Stimulated activated CD8-positive, alpha-beta memory T cell treated with anti-CD3 and anti-CD28 coated beads, Interleukin-4, amount 100 ng/mL, for 48 hours (primary cell): ENCODE results near the gene ZNF76.

Source experiments
- DNase-seq: peaks from one replicate; pipeline ENCODE4 v3.0.0-alpha.2; 2020

Gene ZNF76

GRCh38 chr6:35259194-35259947 is at the start of gene ZNF76:
TSS of gene ZNF76 (plus strand) at chr6:35259735. CDS start at chr6:35281152, 21,417 bp downstream.
- peak; percentile 95 for DNase-seq

DNA sequence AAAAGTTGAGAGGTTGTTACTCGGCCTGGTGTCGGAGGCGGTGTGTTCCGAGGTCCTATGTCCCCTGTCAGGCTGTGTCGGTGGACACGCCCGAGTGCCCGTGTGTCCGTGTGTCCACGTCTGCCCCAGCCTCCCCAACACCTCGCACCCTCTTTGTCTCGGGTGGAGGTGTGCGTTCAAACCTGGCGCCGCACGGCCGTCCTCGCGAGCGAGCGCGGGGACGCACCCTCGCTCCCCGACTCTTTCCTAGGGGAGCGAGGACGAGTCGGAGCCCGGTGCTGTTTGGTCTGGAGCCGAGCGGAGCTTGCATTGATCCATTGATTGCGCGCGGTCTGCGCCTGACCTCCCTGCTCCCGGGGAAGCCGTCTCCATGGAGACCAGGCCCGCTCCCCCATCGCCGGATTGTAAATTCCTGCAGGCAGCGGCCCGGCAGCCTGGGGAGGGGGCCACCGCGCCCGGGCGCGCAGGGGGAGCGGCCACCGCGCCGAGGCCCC is 46.2 kb upstream of the ZNF76 start:
- no peak for DNase-seq

DNA sequence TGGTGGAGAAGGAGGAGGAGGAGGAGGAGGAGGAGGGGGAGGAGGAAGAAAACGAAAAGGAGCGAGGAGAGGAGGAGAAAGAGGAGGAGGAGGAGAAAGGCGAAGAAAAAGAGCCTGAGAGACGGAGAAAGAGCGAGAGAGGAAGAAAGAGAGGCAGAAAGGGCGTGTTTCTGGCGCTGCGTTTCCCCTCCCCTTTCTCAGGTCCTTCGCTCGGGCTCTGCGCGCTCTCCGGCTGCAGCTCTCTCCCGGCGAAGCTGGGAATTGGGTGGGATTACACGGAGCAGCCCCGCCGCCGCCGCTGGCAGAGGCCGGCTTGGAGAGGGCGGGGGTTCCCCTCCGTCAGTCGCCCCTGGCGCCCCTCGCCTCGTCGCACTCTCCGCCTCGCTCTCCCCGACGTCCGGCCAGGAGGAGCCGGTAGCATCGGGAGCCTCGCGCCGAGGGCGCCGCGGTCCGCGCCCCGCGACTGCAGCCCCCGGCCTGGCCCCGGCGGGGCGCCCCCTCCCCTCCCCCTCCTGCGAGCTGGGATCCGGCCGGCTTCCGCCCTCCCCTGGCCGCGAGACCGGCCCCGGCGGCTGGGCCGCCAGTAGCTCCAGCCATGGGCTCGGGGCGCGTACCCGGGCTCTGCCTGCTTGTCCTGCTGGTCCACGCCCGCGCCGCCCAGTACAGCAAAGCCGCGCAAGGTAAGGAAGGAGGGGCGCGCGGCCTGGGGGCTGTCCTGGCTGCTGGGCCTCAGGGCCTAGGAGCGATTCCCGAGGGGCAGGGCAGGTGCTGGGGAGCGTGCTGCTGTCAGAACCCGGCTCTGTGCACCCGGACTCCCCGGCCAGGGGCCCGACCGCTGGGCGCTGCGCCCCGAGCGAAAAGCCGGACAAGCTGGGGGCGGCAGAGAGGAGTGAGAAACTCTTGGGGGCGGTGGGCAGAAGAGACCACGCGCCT is 45.4 kb upstream of the ZNF76 start, which contains the start of gene SCUBE3:
TSS of gene SCUBE3 (plus strand) at position 133 of the 933 bp plus-strand sequence. CDS start at position 596, 463 bp downstream.
- DNase-seq: no peak

- no peak for DNase-seq
Observed at GRCh38 chr6:35214869-35215664, 44.5 kb upstream of the ZNF76 start.

GRCh38 chr6:35215665-35216411 is 43.7 kb upstream of the ZNF76 start:
- DNase-seq: no peak

- no peak for DNase-seq
Observed at GRCh38 chr6:35216412-35216732, 43.2 kb upstream of the ZNF76 start.

GRCh38 chr6:35216851-35217811 is 42.4 kb upstream of the ZNF76 start:
- no peak for DNase-seq

- no peak for DNase-seq
Observed at GRCh38 chr6:35218021-35218420, 41.5 kb upstream of the ZNF76 start.

DNA sequence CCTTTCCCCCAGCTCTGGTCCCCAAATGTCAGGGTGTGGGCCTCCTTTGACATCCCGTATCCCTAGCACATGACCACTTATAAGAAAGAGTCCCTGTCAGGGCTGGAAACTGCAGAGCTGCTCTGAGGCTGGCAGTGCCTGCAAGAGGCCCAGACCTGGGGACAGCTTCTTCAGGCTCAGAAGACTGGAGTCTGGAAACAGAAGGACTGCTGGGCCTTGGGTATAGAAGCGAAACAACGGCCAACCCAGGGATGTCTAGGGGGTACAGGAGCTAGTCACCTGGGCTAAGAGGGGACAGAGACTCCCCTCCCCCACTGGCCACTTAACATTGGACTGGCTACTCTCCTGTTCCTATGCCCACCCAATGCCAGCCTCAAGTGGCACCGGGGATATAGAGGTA is 41.1 kb upstream of the ZNF76 start:
- no peak for DNase-seq

GRCh38 chr6:35219683-35220326 is 39.7 kb upstream of the ZNF76 start:
- no peak for DNase-seq

- DNase-seq: no peak
Observed at GRCh38 chr6:35220711-35221110, 38.8 kb upstream of the ZNF76 start.

GRCh38 chr6:35223396-35223795 is 36.1 kb upstream of the ZNF76 start:
- no peak for DNase-seq

DNA sequence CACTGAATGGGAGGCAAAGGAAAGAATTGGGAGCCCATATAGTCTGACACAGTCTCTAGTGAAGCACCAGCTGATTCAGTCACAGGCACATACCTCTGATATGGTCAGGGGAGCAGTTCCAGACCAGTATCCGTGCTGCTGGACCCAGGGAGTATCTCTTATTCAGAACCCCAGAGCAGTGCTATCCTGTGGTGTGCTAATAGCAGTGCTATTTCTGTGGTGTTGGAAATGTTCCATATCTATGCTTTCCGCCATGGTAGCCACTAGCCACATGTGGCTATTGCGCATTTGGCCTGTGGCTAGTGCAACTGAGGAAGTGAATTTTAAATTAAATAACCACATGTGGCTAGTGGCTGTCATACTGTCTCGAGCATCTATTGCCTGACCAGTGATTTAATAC is 34.8 kb upstream of the ZNF76 start:
- DNase-seq: no peak

- no peak for DNase-seq
Observed at GRCh38 chr6:35228481-35228880, 31.1 kb upstream of the ZNF76 start.

DNA sequence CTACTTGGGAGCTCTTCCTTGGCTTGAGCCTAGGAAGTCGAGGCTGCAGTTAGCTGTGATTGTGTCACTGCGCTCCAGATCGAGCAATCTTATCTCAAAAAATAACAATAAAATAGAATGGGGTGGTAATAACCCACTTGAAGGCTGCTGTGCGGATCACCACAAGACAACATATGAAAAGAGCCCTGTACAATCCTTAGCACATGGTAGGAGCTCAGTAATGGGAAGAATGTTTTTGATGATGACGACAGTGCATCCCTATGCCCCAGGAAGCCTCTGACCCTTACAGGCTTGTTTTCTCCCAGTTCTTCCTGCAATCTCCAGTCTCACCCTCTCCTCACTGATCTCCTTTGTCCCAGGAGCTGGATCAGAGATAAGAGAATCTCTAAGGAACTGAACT is 30.2 kb upstream of the ZNF76 start:
- no peak for DNase-seq

- DNase-seq: no peak
Observed at GRCh38 chr6:35230498-35230897, 29.0 kb upstream of the ZNF76 start.

GRCh38 chr6:35230950-35231349 is 28.6 kb upstream of the ZNF76 start:
- no peak for DNase-seq

GRCh38 chr6:35231563-35231962 is 28.0 kb upstream of the ZNF76 start:
- DNase-seq: no peak

DNA sequence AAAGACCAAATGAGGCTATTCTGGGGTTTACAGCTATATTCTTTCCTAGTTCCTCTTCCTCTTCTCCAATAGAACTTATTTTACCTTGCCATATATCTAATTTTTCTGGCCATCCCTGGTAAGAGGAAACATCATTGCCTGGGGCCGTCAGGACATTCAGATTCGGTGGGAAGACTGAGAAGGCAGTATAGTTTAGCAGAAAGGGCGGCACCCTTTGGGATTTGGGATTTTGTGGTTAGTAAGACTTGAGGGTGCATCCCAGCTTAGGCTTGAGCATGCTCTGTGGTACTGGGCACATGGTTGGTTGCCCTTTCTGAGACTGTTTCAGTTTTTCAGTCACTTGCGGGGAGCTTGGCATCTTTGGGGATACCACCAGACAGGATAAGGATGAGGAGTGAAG is 24.6 kb upstream of the ZNF76 start:
- no peak for DNase-seq

GRCh38 chr6:35236223-35236622 is 23.3 kb upstream of the ZNF76 start:
- DNase-seq: no peak

GRCh38 chr6:35237476-35237875 is 22.1 kb upstream of the ZNF76 start:
- DNase-seq: no peak
